Prostate gland (tissue), 2 donors: ENCODE data around the gene ARMS2. TPM values are rescaled to one million over a fixed set of nuclear protein-coding genes. Genes with fewer than 3 reads are reported as not detected.

Experiments used
- DNase-seq: peaks from one replicate; pipeline ENCODE4 v3.0.0-alpha.2; 2019; ENCODE audit warnings: low spot score
- H3K27ac ChIP-seq, 2 donors: fragments of 200-600 bp; sonication (generic); 2 replicates each; pipeline ENCODE4 v1.5.1; 2017 to 2019
- H3K27me3 ChIP-seq: fragments of 200-600 bp; sonication (generic); replicated peaks from 2 replicates; pipeline ENCODE4 v1.5.1; 2019; ENCODE audit not compliant: insufficient read depth
- H3K36me3 ChIP-seq, 2 donors: fragments of 200-600 bp; sonication (generic); 1 replicate in 1 of 2; 2 replicates in 1 of 2; pipeline versions ENCODE4 v1.5.1 to v1.8.1; 2017 to 2019
- H3K4me1 ChIP-seq: fragments of 200-600 bp; sonication (generic); replicated peaks from 2 replicates; pipeline ENCODE4 v1.5.1; 2019
- H3K4me3 ChIP-seq, 2 donors: fragments of 200-600 bp; sonication (generic); 2 replicates each; pipeline ENCODE4 v1.5.1; 2017 to 2019
- H3K9me3 ChIP-seq: fragments of 200-600 bp; sonication (generic); 2 replicates; pipeline ENCODE4 v1.5.1; 2017
- POLR2A ChIP-seq: fragments of 450-650 bp; IDR thresholded peaks from one replicate; pipeline ENCODE4 v1.6.1; 2016; ENCODE audit warnings: antibody characterized with exemption, mild to moderate bottlenecking
- POLR2AphosphoS5 ChIP-seq: sonication (generic); formaldehyde crosslinking; IDR thresholded peaks from one replicate; pipeline ENCODE4 v1.6.1; 2017; ENCODE audit warnings: antibody characterized with exemption
- WGBS: methylation state at CpG from one replicate; pipeline ENCODE4 v1.1.5; 2018; 5-methylcytosine and 5-hydroxymethylcytosine counted together
- intact Hi-C: fragments of 100-400 bp; cut with DNase I; formaldehyde crosslinking; loops from one replicate; pipeline ENCODE4 v1.14.2; 2022
- total RNA-seq, 2 donors: library from RNA; depleted of rRNA; stranded (reverse); fragments of >200 nt; gene quantifications; one replicate each; pipeline ENCODE4 v1.1.0, GENCODE V29; 2016
- TF ChIP-seq, protein P1 (sequence below), 4 experiments: fragments of 200-600 bp in 2 of 4; fragments of 450-650 bp in 2 of 4; sonication (generic) in 2 of 4; IDR thresholded peaks; 1 replicate in 3 of 4; 2 replicates in 1 of 4; pipeline ENCODE4 v1.5.1; 2016 to 2019; ENCODE audit warnings: antibody characterized with exemption in 4 of 4, mild to moderate bottlenecking in 2 of 4, moderate library complexity in 2 of 4

Gene ARMS2
- total RNA-seq, 2 donors from 2014 or later: 1.1 TPM; not detected in 1

DNA sequence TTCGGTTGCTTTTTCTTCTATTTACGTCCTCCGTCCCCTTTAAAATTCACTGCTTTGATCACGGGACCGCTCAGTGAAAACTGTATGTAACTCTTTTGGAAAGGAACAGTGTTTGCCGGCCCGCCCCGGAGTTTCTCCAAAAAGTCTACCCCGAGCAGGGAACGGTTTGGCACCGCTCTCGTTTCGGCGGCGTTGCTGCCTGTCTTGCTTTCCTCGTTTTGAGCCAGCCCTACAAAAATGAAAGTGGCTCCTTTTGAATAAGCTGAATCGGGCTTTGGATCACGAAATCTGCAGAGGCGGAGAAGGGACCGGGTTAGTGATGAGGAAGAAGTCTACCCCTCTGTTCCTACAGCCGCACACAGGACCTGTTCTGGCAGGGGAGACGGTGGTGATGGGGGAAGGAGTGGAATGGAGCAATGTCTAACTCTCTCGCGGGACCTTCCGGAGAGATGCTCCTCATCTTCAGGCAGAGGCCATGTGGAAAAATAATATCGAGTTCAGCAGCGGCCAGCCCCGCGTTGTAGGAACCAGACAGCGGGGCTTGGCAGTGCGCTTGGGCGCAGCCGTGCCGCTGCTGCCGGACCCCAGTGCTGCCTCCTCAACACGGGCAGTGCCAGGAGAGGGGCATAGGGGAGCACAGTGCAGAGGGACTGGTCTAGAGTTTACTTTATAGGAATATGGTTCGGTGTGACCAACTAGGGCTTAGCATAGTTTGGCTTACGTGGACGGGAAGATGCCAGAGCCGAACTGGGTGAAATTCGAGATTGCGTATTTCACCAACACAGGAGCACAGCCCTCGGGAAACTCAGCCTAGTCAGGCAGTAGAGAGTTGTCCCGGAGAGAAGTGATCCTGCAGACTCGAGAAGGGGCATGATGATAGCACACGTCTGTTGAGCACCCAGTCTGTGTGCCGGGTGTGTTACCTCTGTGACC lies 8.3 kb downstream of the ARMS2 start:
- H3K9me3 ChIP-seq: no peaks in the 10 kb centered on the region
- H3K4me1 ChIP-seq: peaks cover 7% of the 10 kb centered on the region
- no peaks in the 10 kb centered on the region for H3K27me3 ChIP-seq
- 8% methylated on average over 47 of the region's 47 CpGs for WGBS
- DNase-seq: peak; percentile 39
- H3K27ac ChIP-seq: peak overlapping the region; percentile 77 to 81
- H3K4me3 ChIP-seq: peak overlapping the region; percentile 51 to 55
- TF ChIP-seq POLR2AphosphoS5 (no peak), POLR2A (no peak)
- TF ChIP-seq, protein P1, sequence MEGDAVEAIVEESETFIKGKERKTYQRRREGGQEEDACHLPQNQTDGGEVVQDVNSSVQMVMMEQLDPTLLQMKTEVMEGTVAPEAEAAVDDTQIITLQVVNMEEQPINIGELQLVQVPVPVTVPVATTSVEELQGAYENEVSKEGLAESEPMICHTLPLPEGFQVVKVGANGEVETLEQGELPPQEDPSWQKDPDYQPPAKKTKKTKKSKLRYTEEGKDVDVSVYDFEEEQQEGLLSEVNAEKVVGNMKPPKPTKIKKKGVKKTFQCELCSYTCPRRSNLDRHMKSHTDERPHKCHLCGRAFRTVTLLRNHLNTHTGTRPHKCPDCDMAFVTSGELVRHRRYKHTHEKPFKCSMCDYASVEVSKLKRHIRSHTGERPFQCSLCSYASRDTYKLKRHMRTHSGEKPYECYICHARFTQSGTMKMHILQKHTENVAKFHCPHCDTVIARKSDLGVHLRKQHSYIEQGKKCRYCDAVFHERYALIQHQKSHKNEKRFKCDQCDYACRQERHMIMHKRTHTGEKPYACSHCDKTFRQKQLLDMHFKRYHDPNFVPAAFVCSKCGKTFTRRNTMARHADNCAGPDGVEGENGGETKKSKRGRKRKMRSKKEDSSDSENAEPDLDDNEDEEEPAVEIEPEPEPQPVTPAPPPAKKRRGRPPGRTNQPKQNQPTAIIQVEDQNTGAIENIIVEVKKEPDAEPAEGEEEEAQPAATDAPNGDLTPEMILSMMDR (IDR thresholded peaks at IDR 0.05): no peak
- no peaks in the 10 kb centered on the region for H3K36me3 ChIP-seq
- intact Hi-C loops: loop anchor here (5.0 to 10.0 kb wide), 2 partner anchors 35 to 102 kb away; partner anchors contain the start of gene DMBT1

DNA sequence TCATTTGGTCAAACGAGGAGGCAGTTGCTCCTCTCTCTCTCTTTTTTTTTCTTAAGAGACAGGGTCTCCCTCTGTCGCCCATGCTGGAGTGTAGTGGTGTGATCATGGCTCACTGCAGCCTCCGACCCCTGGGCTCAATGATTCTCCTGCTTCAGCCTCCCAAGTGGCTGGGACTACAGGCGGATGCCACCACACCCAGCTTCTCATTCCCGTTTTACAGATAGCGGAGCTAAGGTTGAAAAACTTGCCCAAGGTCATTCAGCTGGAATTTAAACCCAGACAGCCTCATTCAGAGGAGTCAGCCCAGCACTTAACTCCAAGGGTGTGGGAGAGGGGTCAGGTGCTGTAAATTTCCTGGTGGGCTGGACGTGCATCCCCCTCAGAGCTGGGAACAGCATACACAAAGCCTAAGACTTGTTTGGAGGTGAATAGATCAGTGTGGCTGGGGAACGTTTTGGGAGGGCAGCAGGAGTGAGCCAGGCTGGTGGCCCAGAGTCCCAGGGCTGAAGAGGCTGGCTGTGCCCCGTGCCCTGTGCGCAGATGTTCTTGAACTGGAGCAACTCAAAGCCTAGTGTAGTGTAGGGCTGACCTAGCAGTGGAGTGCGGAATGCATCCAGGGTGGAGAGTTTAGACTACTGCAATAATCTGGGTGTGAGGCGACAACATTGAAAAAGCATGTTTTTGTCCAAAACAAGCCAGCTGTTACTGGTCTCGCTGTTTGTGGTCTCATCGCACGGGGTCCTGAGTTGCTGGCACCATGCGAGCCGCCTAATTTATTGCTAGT lies 9.2 kb downstream of the ARMS2 start:
- TF ChIP-seq POLR2AphosphoS5: no peak
- TF ChIP-seq, protein P1 (IDR thresholded peaks at IDR 0.05): no peak
- no peak for TF ChIP-seq POLR2A
- intact Hi-C loops: loop anchor here (5.0 to 10.0 kb wide), 2 partner anchors 34 to 101 kb away; partner anchors contain the start of gene DMBT1
- no peaks in the 10 kb centered on the region for H3K9me3 ChIP-seq
- DNase-seq: no peak
- WGBS: 53% methylated on average over 17 of the region's 17 CpGs
- H3K36me3 ChIP-seq: no peaks in the 10 kb centered on the region
- peaks cover 7% of the 10 kb centered on the region for H3K4me1 ChIP-seq
- H3K27ac ChIP-seq: peak overlapping the region; percentile 77 to 81
- H3K27me3 ChIP-seq: no peaks in the 10 kb centered on the region
- H3K4me3 ChIP-seq: peak overlapping the region; percentile 51 to 55

DNA sequence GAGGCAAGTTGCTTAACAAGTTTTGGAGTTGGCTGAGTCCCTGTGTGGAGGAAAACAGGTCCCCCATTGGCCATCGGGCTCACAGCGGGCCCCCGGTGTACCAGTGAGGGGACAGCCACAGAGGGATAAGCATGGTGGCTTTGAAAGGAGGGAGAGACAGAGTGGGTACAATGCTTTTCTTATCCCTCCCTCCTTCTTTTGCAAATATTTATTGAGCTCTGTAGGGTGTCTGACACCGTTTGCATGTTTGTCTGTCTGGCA lies 9.7 kb downstream of the ARMS2 start:
- 53% methylated on average over 4 of the region's 4 CpGs for WGBS
- DNase-seq: no peak
- no peak overlapping the region for H3K4me3 ChIP-seq
- TF ChIP-seq POLR2AphosphoS5: peak; percentile 13
- no peak for TF ChIP-seq POLR2A
- TF ChIP-seq, protein P1 (IDR thresholded peaks at IDR 0.05): no peak
- intact Hi-C loops: loop anchor here (5.0 to 10.0 kb wide), 2 partner anchors 33 to 101 kb away; partner anchors contain the start of gene DMBT1
- H3K36me3 ChIP-seq: no peaks in the 10 kb centered on the region
- H3K27me3 ChIP-seq: no peaks in the 10 kb centered on the region
- H3K27ac ChIP-seq: no peak overlapping the region
- H3K9me3 ChIP-seq: no peaks in the 10 kb centered on the region
- peaks cover 7% of the 10 kb centered on the region for H3K4me1 ChIP-seq

DNA sequence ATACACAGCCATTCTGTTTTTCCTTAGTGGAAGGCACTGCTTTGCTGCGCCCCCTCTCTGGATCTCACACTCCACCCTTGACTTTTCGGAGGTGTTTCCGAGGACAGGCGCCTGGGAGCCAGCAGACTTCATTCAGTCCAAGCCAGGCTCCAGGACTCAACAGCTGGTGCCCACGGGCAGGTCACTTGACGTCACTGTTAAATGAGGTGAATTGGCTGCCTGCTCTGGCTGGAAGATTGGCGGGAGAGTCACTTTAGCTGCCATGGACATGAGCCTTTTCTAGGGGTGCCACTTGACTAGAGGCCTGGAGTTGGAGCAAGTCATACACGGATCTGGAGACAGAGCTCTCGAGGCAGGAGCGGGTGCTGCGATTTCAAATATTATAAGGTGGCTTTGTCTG lies 10.1 kb downstream of the ARMS2 start:
- TF ChIP-seq POLR2AphosphoS5: no peak
- TF ChIP-seq, protein P1 (IDR thresholded peaks at IDR 0.05): no peak
- Histone ChIP-seq H3K9me3 (no peaks in the 10 kb centered on the region), H3K4me1 (peaks cover 7% of the 10 kb centered on the region), H3K4me3 (no peak overlapping the region), H3K36me3 (no peaks in the 10 kb centered on the region), H3K27me3 (no peaks in the 10 kb centered on the region), H3K27ac (no peak overlapping the region)
- no peak for DNase-seq
- WGBS: 77% methylated on average over 11 of the region's 11 CpGs
- intact Hi-C loops: loop anchor here (5.0 to 10.0 kb wide), 2 partner anchors 33 to 100 kb away; partner anchors contain the start of gene DMBT1
